MM.1S (cell line): Measurements from ENCODE around the gene LRP5.

Source experiments
- EZH2 ChIP-seq: fragments of 300-600 bp; sonication (generic); optimal IDR thresholded peaks from 2 replicates; pipeline ENCODE3; 2017; ENCODE audit warnings: low read depth, mild to moderate bottlenecking, antibody characterized with exemption, low read length, mixed read lengths
- TF ChIP-seq, protein P1 (sequence below): fragments of 300-600 bp; sonication (generic); IDR thresholded peaks from 2 replicates; pipeline ENCODE4 v1.5.1; 2016; ENCODE audit warnings: antibody characterized with exemption, low read length, mixed read lengths

DNA sequence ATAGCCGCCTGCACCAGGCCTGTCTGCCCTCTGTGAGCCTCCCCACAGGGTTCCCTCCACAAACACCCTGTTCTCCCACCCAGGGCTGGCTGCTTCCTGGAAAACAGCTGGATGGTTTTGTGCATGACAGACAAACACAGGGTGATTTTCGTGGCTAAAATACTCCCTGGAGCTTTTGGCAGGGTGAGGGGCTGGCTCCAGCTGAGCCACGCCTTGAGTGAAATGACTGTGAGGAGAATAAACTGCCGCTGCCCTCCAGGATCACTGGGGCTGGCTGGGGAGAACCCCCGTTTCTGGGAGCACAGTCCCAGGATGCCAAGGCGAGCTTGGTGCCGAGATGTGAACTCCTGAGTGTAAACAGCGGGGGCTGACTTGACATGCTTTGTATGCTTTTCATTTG is 127.8 kb downstream of the LRP5 start:
- TF ChIP-seq, protein P1, sequence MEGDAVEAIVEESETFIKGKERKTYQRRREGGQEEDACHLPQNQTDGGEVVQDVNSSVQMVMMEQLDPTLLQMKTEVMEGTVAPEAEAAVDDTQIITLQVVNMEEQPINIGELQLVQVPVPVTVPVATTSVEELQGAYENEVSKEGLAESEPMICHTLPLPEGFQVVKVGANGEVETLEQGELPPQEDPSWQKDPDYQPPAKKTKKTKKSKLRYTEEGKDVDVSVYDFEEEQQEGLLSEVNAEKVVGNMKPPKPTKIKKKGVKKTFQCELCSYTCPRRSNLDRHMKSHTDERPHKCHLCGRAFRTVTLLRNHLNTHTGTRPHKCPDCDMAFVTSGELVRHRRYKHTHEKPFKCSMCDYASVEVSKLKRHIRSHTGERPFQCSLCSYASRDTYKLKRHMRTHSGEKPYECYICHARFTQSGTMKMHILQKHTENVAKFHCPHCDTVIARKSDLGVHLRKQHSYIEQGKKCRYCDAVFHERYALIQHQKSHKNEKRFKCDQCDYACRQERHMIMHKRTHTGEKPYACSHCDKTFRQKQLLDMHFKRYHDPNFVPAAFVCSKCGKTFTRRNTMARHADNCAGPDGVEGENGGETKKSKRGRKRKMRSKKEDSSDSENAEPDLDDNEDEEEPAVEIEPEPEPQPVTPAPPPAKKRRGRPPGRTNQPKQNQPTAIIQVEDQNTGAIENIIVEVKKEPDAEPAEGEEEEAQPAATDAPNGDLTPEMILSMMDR: no peak
- TF ChIP-seq EZH2: no peak
